CD4-positive, alpha-beta T cell (primary cell): ENCODE measurements around the gene CPED1. TPM values are rescaled to one million over a fixed set of nuclear protein-coding genes. Genes with fewer than 3 reads are reported as not detected.

ENCODE experiments used
- ATAC-seq: fragments of 200-7000 bp; cut with Tn5 transposase; one replicate; pipeline ENCODE4 v1.10.0; 2022; ENCODE audit warnings: mild to moderate bottlenecking; ENCODE audit not compliant: poor library complexity
- CTCF ChIA-PET: fragments of 350-600 bp; sonication (Branson Sonifier 250); formaldehyde crosslinking; loops from one replicate; lab custom pipeline; 2021; ENCODE audit warnings: antibody characterized with exemption, inconsistent platforms; lab: Charles Lee
- POLR2A ChIA-PET: fragments of 350-600 bp; sonication (Branson Sonifier 250); formaldehyde crosslinking; loops from one replicate; lab custom pipeline; 2021; ENCODE audit warnings: antibody characterized with exemption, inconsistent platforms; lab: Charles Lee
- DNase-seq, 14 experiments: peaks; one replicate each; pipeline ENCODE4 v3.0.0-alpha.2; 2013 to 2020; ENCODE audit warnings: mixed read lengths in 2 of 14
- H3K27ac ChIP-seq, 2 donors: one replicate each; pipeline versions ENCODE4 v1.5.1 to v1.7.0; 2013; ENCODE audit warnings: low read length in 2 of 2, low read depth in 1 of 2, mild to moderate bottlenecking in 1 of 2
- H3K27me3 ChIP-seq, 2 experiments: 1 replicate in 1 of 2; 2 replicates in 1 of 2; pipeline versions ENCODE4 v1.6.1 to v1.7.0; 2013; ENCODE audit warnings: low read length in 2 of 2, control low read depth in 1 of 2, mild to moderate bottlenecking in 1 of 2, moderate library complexity in 1 of 2; ENCODE audit not compliant: insufficient read depth in 2 of 2, control insufficient read depth in 1 of 2
- H3K36me3 ChIP-seq: one replicate; pipeline ENCODE4 v1.6.1; 2013; ENCODE audit warnings: low read length, control low read depth; ENCODE audit not compliant: insufficient read depth
- H3K4me1 ChIP-seq: one replicate; pipeline ENCODE4 v1.6.1; 2013; ENCODE audit warnings: low read length, control low read depth; ENCODE audit not compliant: insufficient read depth
- H3K4me3 ChIP-seq: one replicate; pipeline ENCODE4 v1.5.1; 2013; ENCODE audit warnings: mild to moderate bottlenecking, low read length, moderate library complexity
- H3K9me3 ChIP-seq, 2 experiments: 1 replicate in 1 of 2; 2 replicates in 1 of 2; pipeline versions ENCODE4 v1.6.1 to v1.7.0; 2013; ENCODE audit warnings: low read length in 2 of 2, mild to moderate bottlenecking in 2 of 2, control low read depth in 1 of 2, moderate library complexity in 1 of 2; ENCODE audit not compliant: control insufficient read depth in 1 of 2, insufficient read depth in 1 of 2
- H3K27ac Mint-ChIP-seq: one replicate; pipeline ENCODE4 v1.8.0; 2020; ENCODE audit warnings: mixed read lengths
- H3K27me3 Mint-ChIP-seq: one replicate; pipeline ENCODE4 v1.8.0; 2021; ENCODE audit warnings: mixed read lengths
- H3K36me3 Mint-ChIP-seq: one replicate; pipeline ENCODE4 v1.8.0; 2021; ENCODE audit warnings: low read depth, mixed read lengths
- H3K4me1 Mint-ChIP-seq: one replicate; pipeline ENCODE4 v1.8.0; 2021; ENCODE audit warnings: low read depth, mixed read lengths
- H3K4me3 Mint-ChIP-seq: one replicate; pipeline ENCODE4 v1.8.0; 2020; ENCODE audit warnings: mild to moderate bottlenecking, mixed read lengths
- H3K9me3 Mint-ChIP-seq: one replicate; pipeline ENCODE4 v1.8.0; 2020; ENCODE audit warnings: mixed read lengths
- intact Hi-C, 2 experiments: fragments of 100-400 bp; cut with DNase I in 1 of 2; cut with micrococcal nuclease in 1 of 2; formaldehyde crosslinking; loops; one replicate each; pipeline versions ENCODE4 v1.15.1 to v1.9.0; 2023 to 2025; cut with DNase I, micrococcal nuclease
- total RNA-seq, 174 experiments: library from RNA in 2 of 174; stranded (reverse) in 2 of 174; gene quantifications; one replicate each; pipeline ENCODE4 v1.2.3 and lab custom pipeline; 2021 to 2026
- TF ChIP-seq, protein P1 (sequence below): fragments of 200-600 bp; IDR thresholded peaks from one replicate; pipeline ENCODE4 v1.8.0; 2022; ENCODE audit warnings: antibody characterized with exemption, mild to moderate bottlenecking

The CPED1 gene
- total RNA-seq, 2 experiments from 2014 or later, result 0.08 to 0.19 TPM

GRCh38 chr7:121012170-121012874 lies 23.8 kb downstream of the CPED1 start:
- intact Hi-C loops, result no loop called here
- H3K36me3 Mint-ChIP-seq, result no peaks in the 10 kb centered on the region
- DNase-seq, result no peak
- Histone ChIP-seq H3K4me3 (no peak overlapping the region), H3K27ac (no peak overlapping the region), H3K36me3 (no peaks in the 10 kb centered on the region), H3K4me1 (no peaks in the 10 kb centered on the region), H3K9me3 (no peaks in the 10 kb centered on the region), H3K27me3 (peaks cover 0 to 5% of the 10 kb centered on the region in 2 experiments)
- no peak overlapping the region for H3K27ac Mint-ChIP-seq
- ChIA-PET CTCF (interaction anchor here (1.0 kb wide), 1 partner anchor 69 kb away, joined by 3 read pairs; no protein-coding TSS in a partner anchor), POLR2A (no interaction called here)
- H3K4me3 Mint-ChIP-seq, result no peak overlapping the region
- ATAC-seq, result no peak
- peaks cover 11% of the 10 kb centered on the region for H3K27me3 Mint-ChIP-seq
- TF ChIP-seq, protein P1, sequence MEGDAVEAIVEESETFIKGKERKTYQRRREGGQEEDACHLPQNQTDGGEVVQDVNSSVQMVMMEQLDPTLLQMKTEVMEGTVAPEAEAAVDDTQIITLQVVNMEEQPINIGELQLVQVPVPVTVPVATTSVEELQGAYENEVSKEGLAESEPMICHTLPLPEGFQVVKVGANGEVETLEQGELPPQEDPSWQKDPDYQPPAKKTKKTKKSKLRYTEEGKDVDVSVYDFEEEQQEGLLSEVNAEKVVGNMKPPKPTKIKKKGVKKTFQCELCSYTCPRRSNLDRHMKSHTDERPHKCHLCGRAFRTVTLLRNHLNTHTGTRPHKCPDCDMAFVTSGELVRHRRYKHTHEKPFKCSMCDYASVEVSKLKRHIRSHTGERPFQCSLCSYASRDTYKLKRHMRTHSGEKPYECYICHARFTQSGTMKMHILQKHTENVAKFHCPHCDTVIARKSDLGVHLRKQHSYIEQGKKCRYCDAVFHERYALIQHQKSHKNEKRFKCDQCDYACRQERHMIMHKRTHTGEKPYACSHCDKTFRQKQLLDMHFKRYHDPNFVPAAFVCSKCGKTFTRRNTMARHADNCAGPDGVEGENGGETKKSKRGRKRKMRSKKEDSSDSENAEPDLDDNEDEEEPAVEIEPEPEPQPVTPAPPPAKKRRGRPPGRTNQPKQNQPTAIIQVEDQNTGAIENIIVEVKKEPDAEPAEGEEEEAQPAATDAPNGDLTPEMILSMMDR, result no peak
- H3K4me1 Mint-ChIP-seq, result no peaks in the 10 kb centered on the region
- no peaks in the 10 kb centered on the region for H3K9me3 Mint-ChIP-seq

DNA sequence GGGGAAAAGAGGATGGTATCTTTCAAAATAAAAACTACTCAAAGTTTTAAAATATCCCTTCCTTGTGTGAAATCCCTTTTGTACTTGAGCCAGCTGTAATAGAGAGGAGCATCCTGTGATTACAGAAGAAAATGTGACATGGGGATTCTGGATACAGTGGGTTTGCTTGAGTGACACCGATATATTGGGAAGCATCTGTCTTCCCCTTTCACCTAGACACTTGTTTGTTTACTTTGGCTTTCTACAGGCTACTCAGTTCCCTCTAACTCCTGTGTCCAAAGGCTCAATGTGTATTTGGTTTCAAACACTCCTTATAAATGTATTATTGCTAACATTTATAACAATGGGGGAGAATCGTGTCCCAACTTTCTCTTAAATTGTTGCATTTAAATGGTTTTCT lies 24.4 kb downstream of the CPED1 start:
- Histone ChIP-seq H3K4me1 (no peaks in the 10 kb centered on the region), H3K27ac (no peak overlapping the region), H3K27me3 (peaks cover 0 to under 1% of the 10 kb centered on the region in 2 experiments), H3K4me3 (no peak overlapping the region), H3K36me3 (no peaks in the 10 kb centered on the region), H3K9me3 (no peaks in the 10 kb centered on the region)
- DNase-seq, result no peak
- no peak overlapping the region for H3K27ac Mint-ChIP-seq
- intact Hi-C loops, result no loop called here
- no peak for ATAC-seq
- H3K36me3 Mint-ChIP-seq, result no peaks in the 10 kb centered on the region
- ChIA-PET CTCF (no interaction called here), POLR2A (no interaction called here)
- TF ChIP-seq, protein P1, result no peak
- H3K27me3 Mint-ChIP-seq, result peaks cover 5% of the 10 kb centered on the region
- no peak overlapping the region for H3K4me3 Mint-ChIP-seq
- H3K9me3 Mint-ChIP-seq, result no peaks in the 10 kb centered on the region
- H3K4me1 Mint-ChIP-seq, result no peaks in the 10 kb centered on the region

GRCh38 chr7:121015560-121015959 lies 27.0 kb downstream of the CPED1 start:
- H3K4me1 ChIP-seq, result no peaks in the 10 kb centered on the region

More at GRCh38 chr7:121015560-121015959, 27.0 kb downstream of the CPED1 start:
- H3K36me3 Mint-ChIP-seq, result no peaks in the 10 kb centered on the region
- ATAC-seq (no peak), DNase-seq (no peak)
- TF ChIP-seq, protein P1, result no peak
- no peak overlapping the region for H3K27ac ChIP-seq
- no peaks in the 10 kb centered on the region for H3K9me3 Mint-ChIP-seq
- no peak overlapping the region for H3K4me3 Mint-ChIP-seq
- ChIA-PET CTCF (no interaction called here), POLR2A (interaction anchor here (1.0 kb wide), 1 partner anchor 17 kb away, joined by 8 read pairs; no protein-coding TSS in a partner anchor)
- no peak overlapping the region for H3K4me3 ChIP-seq
- intact Hi-C loops, result no loop called here
- H3K36me3 ChIP-seq, result no peaks in the 10 kb centered on the region
- no peaks in the 10 kb centered on the region for H3K27me3 ChIP-seq
- H3K4me1 Mint-ChIP-seq, result no peaks in the 10 kb centered on the region
- H3K27ac Mint-ChIP-seq, result no peak overlapping the region
- no peaks in the 10 kb centered on the region for H3K27me3 Mint-ChIP-seq
- H3K9me3 ChIP-seq, result no peaks in the 10 kb centered on the region
